ENCODE data around the gene ABCE1. TPM values are rescaled to one million over a fixed set of nuclear protein-coding genes. Genes with fewer than 3 reads are reported as not detected.
A peak's percentile ranks its signal among the peaks of the same experiment; 100 is the strongest.

ABCE1 gene
- total and polyA plus RNA-seq, 11 donors: 12.7 to 48.9 (median 40.1) TPM

DNA sequence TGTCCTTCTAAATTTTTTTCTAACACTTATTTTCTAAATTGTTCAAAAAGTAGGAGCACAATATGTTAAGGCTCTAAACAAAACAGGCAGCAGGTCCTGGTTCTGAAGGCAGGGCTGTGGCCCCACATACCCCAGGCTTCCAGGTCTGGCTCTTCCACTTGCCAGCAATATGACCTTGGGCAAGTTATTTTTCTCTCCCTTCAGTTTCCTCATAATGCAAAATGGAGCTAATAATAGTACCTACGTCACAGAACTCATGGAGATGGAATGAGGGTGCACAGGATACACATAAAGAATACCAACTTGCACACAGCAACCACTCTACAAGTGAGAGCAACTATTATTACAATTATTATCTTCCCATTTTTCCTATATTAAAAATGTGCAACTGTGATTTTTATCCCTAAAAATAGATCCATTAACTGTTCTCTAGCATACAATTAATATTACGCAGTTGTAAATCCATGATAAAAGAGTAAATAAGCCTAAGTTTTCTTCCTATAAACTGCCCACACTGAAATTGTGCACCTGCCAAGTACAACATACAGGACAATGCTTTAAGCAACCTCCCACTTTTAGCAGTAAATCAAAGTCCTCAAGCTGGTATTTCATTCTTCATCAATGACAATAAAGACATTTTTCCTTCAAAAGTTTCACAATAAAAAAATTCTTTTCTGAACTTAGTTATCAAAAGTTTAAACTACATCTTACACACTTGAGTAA, 55.2 kb downstream of the ABCE1 start:
- WGBS, 4 donors: 54 to 56% (median 56%) methylated on average over 2 of the region's 2 CpGs
- H3K27me3 ChIP-seq: no peaks in the 10 kb centered on the region
- ATAC-seq (peak; percentile 84 to 93 (median 90)), DNase-seq (peak in 1 of 5 donors; percentile 26)
- TF ChIP-seq POLR2A (IDR thresholded peaks at IDR 0.05): no peak
- TF ChIP-seq CTCF (IDR thresholded peaks at IDR 0.05): no peak
- peaks cover 0 to 22% (median 5%) of the 10 kb centered on the region in 12 donors for H3K4me1 ChIP-seq
- peak overlapping the region in 11 of 12 donors; percentile 33 to 84 (median 61) for H3K27ac ChIP-seq
- intact Hi-C loops (cut with DNase I): loop anchor here in 7 of 10 donors (2.0 to 10.0 kb wide), 3 partner anchors 401 to 463 kb away; partner anchors contain the start of gene MMAA (in 4 of the 7)
- H3K9me3 ChIP-seq: no peaks in the 10 kb centered on the region
- H3K4me3 ChIP-seq: no peak overlapping the region
- H3K36me3 ChIP-seq: peaks cover 0 to 98% (median 81%) of the 10 kb centered on the region in 9 donors

DNA sequence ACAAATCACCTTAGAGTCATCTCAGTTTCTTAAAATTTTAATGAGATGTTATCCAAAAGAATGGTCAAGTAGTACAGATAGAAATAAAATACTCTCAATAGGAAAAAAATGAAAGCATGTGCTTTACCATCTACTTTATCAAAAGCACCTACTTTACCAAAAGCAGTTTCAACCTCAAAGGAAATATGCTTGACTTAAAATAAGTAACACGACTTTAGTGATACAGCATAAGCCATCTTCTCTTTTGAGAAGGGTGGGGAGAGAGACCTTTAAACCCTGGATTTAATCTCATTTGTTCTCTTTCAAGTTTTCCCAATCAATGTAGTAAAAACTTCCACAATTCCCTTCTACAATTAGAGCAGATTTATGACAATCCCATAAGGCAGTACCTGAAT, 55.8 kb downstream of the ABCE1 start:
- H3K27me3 ChIP-seq: no peaks in the 10 kb centered on the region
- peaks cover 0 to 98% (median 81%) of the 10 kb centered on the region in 9 donors for H3K36me3 ChIP-seq
- TF ChIP-seq CTCF (IDR thresholded peaks at IDR 0.05) (no peak), POLR2A (IDR thresholded peaks at IDR 0.05) (no peak)
- 37 to 47% (median 46%) methylated on average over 1 of the region's 1 CpG for WGBS, 4 donors
- peak overlapping the region in 11 of 12 donors; percentile 21 to 84 (median 57) for H3K27ac ChIP-seq
- intact Hi-C loops (cut with DNase I): loop anchor here in 8 of 10 donors (2.0 to 10.0 kb wide), 5 partner anchors 25 to 463 kb away; partner anchors contain the start of gene MMAA (in 4 of the 8)
- DNase-seq (no peak), ATAC-seq (no peak)
- peaks cover 0 to 22% (median 5%) of the 10 kb centered on the region in 12 donors for H3K4me1 ChIP-seq
- H3K9me3 ChIP-seq: no peaks in the 10 kb centered on the region
- H3K4me3 ChIP-seq: no peak overlapping the region

DNA sequence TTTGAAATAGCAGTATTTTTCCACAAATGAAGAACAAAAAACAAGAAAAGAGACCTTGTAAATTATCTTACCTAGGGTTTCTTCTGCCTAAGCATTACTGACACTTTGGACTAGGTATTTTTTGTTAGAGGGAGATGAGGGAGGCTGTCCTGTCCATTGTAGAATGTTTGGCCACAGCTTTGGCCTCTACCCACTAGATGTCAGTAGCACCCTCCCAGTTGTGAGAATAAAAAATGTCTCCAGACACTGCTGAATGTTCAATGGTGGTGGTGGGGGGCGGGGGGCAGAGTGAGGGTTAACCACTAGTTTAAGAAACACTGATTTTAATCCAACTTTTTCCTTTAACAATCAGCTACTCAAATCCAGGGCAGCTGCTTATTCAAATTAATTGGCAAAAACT, 56.5 kb downstream of the ABCE1 start:
- ATAC-seq (peak; percentile 51 to 86 (median 82)), DNase-seq (no peak)
- no peaks in the 10 kb centered on the region for H3K27me3 ChIP-seq
- no peak for TF ChIP-seq POLR2A (IDR thresholded peaks at IDR 0.05)
- peak; percentile 23 to 65 (median 54) for TF ChIP-seq CTCF (IDR thresholded peaks at IDR 0.05)
- peaks cover 0 to 98% (median 81%) of the 10 kb centered on the region in 9 donors for H3K36me3 ChIP-seq
- H3K9me3 ChIP-seq: no peaks in the 10 kb centered on the region
- WGBS, 4 donors: 65 to 84% (median 81%) methylated on average over 1 of the region's 1 CpG
- no peak overlapping the region for H3K4me3 ChIP-seq
- intact Hi-C loops (cut with DNase I): loop anchor here in 8 of 10 donors (2.0 to 10.0 kb wide), 5 partner anchors 24 to 462 kb away; partner anchors contain the start of gene MMAA (in 4 of the 8)
- H3K4me1 ChIP-seq: peaks cover 0 to 22% (median 5%) of the 10 kb centered on the region in 12 donors
- peak overlapping the region in 7 of 12 donors; percentile 21 to 77 (median 57) for H3K27ac ChIP-seq

DNA sequence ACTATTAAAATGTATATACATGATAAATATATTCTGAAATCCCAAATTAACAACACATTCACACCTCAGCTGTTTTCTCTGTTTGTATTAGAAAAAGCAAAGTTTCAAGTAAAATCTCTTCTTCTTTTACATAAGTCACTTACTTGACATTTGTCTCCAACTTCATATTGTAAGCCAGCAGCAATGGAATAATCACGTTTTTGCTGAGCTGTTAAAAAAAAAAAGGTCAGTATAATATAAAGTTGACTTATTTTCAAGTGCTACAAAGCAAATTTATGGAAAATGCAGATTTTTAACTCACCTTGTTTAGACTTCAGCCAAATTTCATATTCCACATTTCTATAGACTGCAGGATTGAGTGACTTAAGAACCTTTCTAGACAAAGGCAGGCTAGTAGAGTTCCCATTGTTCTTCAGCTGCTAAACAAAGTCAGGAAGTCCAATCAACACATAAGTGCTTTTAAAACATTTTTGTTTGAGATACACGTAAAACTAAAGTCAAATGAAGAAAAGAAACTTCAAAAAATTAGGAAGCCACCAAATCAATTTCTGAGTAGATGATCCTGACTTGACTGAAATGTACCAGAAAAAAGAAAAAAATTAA, 57.3 kb downstream of the ABCE1 start:
- ATAC-seq: no peak
- intact Hi-C loops (cut with DNase I): loop anchor here (2.0 to 10.0 kb wide), 8 partner anchors 23 to 462 kb away; partner anchors contain the start of gene MMAA (in 5 of the 10)
- Histone ChIP-seq H3K9me3 (no peaks in the 10 kb centered on the region), H3K4me1 (peaks cover 0 to 22% (median 5%) of the 10 kb centered on the region in 12 donors), H3K27me3 (no peaks in the 10 kb centered on the region), H3K36me3 (peaks cover 0 to 97% (median 79%) of the 10 kb centered on the region in 9 donors), H3K27ac (no peak overlapping the region), H3K4me3 (no peak overlapping the region)
- DNase-seq: no peak
- 60 to 73% (median 67%) methylated on average over 2 of the region's 2 CpGs for WGBS, 4 donors
- TF ChIP-seq POLR2A (IDR thresholded peaks at IDR 0.05): no peak
- no peak for TF ChIP-seq CTCF (IDR thresholded peaks at IDR 0.05)

Measured in heart left ventricle (tissue), 16 donors.